ENCODE results near the gene PRLH.

The PRLH gene

GRCh38 chr2:237583385-237584295, 17.3 kb downstream of the PRLH start:
- H3K27ac ChIP-seq (replicated peaks) = no peak overlapping the region
- no peak for DNase-seq (ENCODE audit: low read depth in 1 of 2, low spot score in 1 of 2)
- TF ChIP-seq CTCF (IDR thresholded peaks at IDR 0.05; ENCODE audit: insufficient read depth, low read length) = no peak
- TF ChIP-seq GABPA (IDR thresholded peaks at IDR 0.05; ENCODE audit: low read depth) = no peak
- no peak for TF ChIP-seq SPI1 (IDR thresholded peaks at IDR 0.05; ENCODE audit: borderline replicate concordance, low read depth)
- no peak for TF ChIP-seq REST (IDR thresholded peaks at IDR 0.05; ENCODE audit: insufficient replicate concordance, low read depth)
- TF ChIP-seq POLR2AphosphoS5 (IDR thresholded peaks at IDR 0.05; ENCODE audit: low read depth) = no peak
- peaks cover 2% of the 10 kb centered on the region for H3K27me3 ChIP-seq (ENCODE audit: insufficient read depth, poor library complexity, severe bottlenecking)
- H3K4me3 ChIP-seq (replicated peaks; ENCODE audit: insufficient read depth, low read length) = no peak overlapping the region

GRCh38 chr2:237585590-237586221, 19.3 kb downstream of the PRLH start:
- H3K4me3 ChIP-seq (replicated peaks; ENCODE audit: insufficient read depth, low read length) = no peak overlapping the region
- no peak for TF ChIP-seq GABPA (IDR thresholded peaks at IDR 0.05; ENCODE audit: low read depth)
- TF ChIP-seq POLR2AphosphoS5 (IDR thresholded peaks at IDR 0.05; ENCODE audit: low read depth) = no peak
- TF ChIP-seq REST (IDR thresholded peaks at IDR 0.05; ENCODE audit: insufficient replicate concordance, low read depth) = no peak
- TF ChIP-seq CTCF (IDR thresholded peaks at IDR 0.05; ENCODE audit: insufficient read depth, low read length) = no peak
- no peak for TF ChIP-seq SPI1 (IDR thresholded peaks at IDR 0.05; ENCODE audit: borderline replicate concordance, low read depth)
- no peaks in the 10 kb centered on the region for H3K27me3 ChIP-seq (ENCODE audit: insufficient read depth, poor library complexity, severe bottlenecking)
- no peak overlapping the region for H3K27ac ChIP-seq (replicated peaks)
- DNase-seq (ENCODE audit: low read depth in 1 of 2, low spot score in 1 of 2) = no peak

GRCh38 chr2:237588044-237588696, 21.8 kb downstream of the PRLH start:
- DNase-seq (ENCODE audit: low read depth in 1 of 2, low spot score in 1 of 2) = no peak
- TF ChIP-seq REST (IDR thresholded peaks at IDR 0.05; ENCODE audit: insufficient replicate concordance, low read depth) (no peak), SPI1 (IDR thresholded peaks at IDR 0.05; ENCODE audit: borderline replicate concordance, low read depth) (no peak), CTCF (IDR thresholded peaks at IDR 0.05; ENCODE audit: insufficient read depth, low read length) (no peak), POLR2AphosphoS5 (IDR thresholded peaks at IDR 0.05; ENCODE audit: low read depth) (no peak), GABPA (IDR thresholded peaks at IDR 0.05; ENCODE audit: low read depth) (no peak)
- Histone ChIP-seq H3K27me3 (ENCODE audit: insufficient read depth, poor library complexity, severe bottlenecking) (no peaks in the 10 kb centered on the region), H3K4me3 (replicated peaks; ENCODE audit: insufficient read depth, low read length) (no peak overlapping the region), H3K27ac (replicated peaks) (no peak overlapping the region)

Data from HL-60 (cell line).